GM12865 (cell line): Measurements from ENCODE around the gene UMAD1.
"Not testable (repeated sequence)": the region's sequence is repeated elsewhere in the genome, so short reads cannot be mapped to it uniquely, and the experiment has no call there.

Experiments
- DNase-seq: peaks from one replicate; pipeline ENCODE4 v3.0.0; 2010; ENCODE audit warnings: low read depth
- H3K4me3 ChIP-seq: 2 replicates; pipeline ENCODE4 v1.5.1; 2011; ENCODE audit warnings: mild to moderate bottlenecking, low read depth, low read length, control low read depth
- CTCF ChIP-seq: IDR thresholded peaks from 2 replicates; pipeline ENCODE4 v1.5.1; 2011; ENCODE audit warnings: low read length, control low read depth, low read depth, inconsistent platforms; ENCODE audit not compliant: insufficient read depth; ENCODE audit errors: missing control alignments

The UMAD1 gene

DNA sequence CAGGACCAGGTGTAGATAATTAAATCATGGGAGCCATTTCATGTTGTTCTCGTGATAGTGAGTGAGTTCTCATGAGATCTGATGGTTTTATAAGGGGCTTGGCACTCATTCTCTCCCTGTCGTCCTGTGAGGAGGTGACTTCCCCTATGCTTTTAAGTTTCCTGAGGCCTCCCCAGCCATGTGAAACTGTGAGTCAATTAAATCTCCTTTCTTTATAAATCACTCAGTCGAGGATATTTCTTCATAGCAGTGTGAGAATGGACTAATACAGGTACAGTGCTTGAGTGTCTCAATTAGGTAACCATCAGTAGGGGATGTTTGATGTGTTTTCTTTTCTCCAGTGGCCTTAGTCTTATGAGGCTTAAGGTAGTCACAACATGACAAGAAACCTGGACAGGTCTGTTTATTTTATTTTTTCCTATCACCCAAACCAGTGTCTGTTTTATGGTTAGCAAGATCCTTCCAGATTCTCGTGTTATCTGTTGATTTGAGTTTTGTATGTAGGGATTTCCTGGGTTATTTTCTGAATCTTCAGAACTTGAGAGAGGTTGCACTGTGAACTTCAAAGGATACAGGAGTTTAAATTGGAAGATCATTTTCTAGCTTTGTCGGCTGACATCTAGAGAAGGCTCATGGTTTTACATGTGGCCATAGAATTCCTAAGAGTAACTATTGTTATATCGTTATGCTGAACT, 32.1 kb downstream of the UMAD1 start:
- no peak for DNase-seq
- TF ChIP-seq CTCF = no peak
- no peak overlapping the region for H3K4me3 ChIP-seq

GRCh38 chr7:7673240-7673550, 32.6 kb downstream of the UMAD1 start:
- DNase-seq = no peak
- no peak for TF ChIP-seq CTCF
- H3K4me3 ChIP-seq = no peak overlapping the region

- TF ChIP-seq CTCF = no peak
- no peak for DNase-seq
- H3K4me3 ChIP-seq = no peak overlapping the region
These were observed 35.1 kb downstream of the UMAD1 start for GRCh38 chr7:7675686-7676085.

DNA sequence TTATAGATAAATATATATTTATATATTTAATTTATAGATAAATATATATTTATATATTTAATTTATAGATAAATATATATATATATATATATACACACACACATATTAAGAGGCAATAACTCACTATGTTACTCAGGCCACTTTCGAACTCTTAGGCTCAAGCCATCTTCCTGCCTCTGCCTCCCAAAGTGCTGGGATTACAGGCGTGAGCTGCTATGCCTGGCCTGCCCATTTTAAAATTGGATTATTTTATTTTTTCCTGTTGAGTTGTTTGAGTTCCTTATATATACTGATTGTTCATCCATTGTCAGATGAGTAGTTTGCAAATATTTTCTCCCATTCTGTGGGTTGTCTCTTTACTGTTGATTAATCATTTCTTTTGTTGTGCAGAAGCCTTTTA, 39.1 kb downstream of the UMAD1 start:
- DNase-seq, H3K4me3 ChIP-seq: not testable (repeated sequence)

DNA sequence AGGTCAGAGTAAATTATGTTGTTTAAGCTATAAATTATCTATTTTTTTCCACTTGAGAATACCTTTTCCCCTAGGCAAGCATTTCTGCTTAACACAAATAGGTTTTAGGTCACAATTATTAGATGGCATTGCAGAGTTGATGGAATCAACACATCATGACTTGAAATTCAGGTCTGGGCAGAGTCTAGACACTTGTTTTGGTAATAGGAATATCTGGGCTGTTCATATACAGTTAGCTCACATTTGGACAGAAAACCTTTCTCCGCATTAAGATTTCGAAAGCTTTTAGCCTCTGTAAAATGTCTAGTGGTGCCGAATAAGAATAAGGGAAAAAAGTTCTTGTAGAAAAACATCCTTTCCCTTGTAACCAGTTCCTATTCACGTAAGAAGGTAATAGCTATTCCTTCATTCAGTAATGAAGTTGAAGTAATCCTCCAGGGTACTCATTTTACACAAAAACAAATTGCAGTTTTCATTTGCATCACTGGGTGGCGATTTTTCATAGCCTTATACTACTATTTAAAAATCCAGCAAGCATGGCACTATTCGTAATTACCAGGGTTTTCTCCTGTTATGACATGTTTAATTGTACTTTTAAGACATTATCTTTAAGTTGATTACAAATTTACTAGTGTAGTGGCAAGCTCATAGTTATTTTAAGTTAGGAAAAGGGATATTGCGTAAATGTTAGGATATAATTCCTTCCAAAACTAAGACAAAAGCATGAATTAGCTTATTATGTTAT, 40.8 kb downstream of the UMAD1 start:
- peak; percentile 75 for DNase-seq
- no peak overlapping the region for H3K4me3 ChIP-seq
- peak; percentile 43 for TF ChIP-seq CTCF

GRCh38 chr7:7681936-7682329, 41.4 kb downstream of the UMAD1 start:
- no peak overlapping the region for H3K4me3 ChIP-seq
- no peak for TF ChIP-seq CTCF
- no peak for DNase-seq

- no peak for DNase-seq
- no peak overlapping the region for H3K4me3 ChIP-seq
- TF ChIP-seq CTCF = no peak
These were observed 42.3 kb downstream of the UMAD1 start for GRCh38 chr7:7682861-7683260.
